Mucosa of gallbladder (tissue), 1 donor: Measurements from ENCODE around the gene RASA4B. TPM values are rescaled to one million over a fixed set of nuclear protein-coding genes. Genes with fewer than 3 reads are reported as not detected.
A peak's percentile ranks its signal among the peaks of the same experiment; 100 is the strongest.
"Not testable (repeated sequence)": the region's sequence is repeated elsewhere in the genome, so short reads cannot be mapped to it uniquely, and the experiment has no call there.

Experiments used
- DNase-seq: peaks from one replicate; pipeline ENCODE4 v3.0.0-alpha.2; 2020; ENCODE audit warnings: low spot score
- total RNA-seq: library from RNA; stranded (reverse); gene quantifications from one replicate; pipeline ENCODE4 v1.2.1, GENCODE V29; 2021
- donor health status: DM: no; HTN: no; CAD: no.

The RASA4B gene
- total RNA-seq, 1 donor from 2014 or later = 24.7 TPM

DNA sequence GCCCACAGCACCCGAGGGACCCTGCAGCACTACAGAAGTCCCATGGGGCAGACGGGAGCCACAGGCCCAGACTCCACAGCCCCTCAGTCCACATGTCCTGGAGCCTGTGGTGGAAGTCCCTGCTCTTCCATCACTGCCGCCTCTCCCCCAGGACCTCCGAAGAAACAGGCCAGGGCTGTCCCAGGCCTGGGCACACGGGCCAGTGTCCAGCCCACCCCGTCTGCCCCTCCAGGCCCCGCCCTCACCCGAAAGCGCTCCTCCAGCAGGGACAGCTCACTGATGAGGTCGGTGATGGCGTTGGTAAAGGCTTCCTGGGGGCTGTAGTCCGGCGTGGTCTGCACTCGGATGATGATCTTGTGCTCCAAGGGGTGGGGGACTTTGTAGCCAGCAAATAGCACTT is 43.5 kb downstream of the RASA4B start:
- not testable (repeated sequence) for DNase-seq

DNA sequence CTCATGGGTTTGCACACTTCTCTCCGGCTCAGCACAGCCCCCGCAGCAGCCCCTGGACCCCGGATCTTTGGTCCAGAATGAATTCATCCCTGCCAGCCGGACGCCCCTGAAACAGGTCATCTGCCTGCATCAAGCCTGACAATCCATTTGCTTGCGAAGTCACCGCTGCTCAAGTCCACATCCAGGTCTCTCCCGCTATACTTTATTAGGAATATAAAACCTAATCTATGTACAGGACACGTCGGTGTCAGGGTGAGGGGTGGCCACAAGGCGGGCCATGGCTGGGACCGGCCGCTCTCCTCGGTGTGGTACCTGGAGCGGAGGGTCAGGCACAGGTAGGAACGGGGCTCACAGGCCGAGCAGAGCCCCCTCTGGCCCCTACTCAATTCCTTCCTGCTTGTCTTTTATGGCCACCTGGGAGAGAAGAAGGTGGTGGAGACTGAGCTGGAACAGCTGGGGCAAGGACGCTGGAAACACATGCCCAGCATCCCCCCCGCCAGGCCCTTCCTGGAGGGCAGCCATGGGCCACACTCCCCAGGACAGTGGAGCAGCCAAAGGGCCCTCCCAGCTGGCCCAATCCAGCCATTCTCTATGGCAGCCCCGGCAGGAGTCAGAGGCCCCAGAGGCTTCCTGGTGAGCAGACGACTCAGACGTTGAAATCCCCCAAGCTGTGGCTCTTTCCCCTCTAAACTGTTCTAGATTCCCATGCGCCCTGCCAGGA is 44.1 kb downstream of the RASA4B start:
- DNase-seq = no peak

DNA sequence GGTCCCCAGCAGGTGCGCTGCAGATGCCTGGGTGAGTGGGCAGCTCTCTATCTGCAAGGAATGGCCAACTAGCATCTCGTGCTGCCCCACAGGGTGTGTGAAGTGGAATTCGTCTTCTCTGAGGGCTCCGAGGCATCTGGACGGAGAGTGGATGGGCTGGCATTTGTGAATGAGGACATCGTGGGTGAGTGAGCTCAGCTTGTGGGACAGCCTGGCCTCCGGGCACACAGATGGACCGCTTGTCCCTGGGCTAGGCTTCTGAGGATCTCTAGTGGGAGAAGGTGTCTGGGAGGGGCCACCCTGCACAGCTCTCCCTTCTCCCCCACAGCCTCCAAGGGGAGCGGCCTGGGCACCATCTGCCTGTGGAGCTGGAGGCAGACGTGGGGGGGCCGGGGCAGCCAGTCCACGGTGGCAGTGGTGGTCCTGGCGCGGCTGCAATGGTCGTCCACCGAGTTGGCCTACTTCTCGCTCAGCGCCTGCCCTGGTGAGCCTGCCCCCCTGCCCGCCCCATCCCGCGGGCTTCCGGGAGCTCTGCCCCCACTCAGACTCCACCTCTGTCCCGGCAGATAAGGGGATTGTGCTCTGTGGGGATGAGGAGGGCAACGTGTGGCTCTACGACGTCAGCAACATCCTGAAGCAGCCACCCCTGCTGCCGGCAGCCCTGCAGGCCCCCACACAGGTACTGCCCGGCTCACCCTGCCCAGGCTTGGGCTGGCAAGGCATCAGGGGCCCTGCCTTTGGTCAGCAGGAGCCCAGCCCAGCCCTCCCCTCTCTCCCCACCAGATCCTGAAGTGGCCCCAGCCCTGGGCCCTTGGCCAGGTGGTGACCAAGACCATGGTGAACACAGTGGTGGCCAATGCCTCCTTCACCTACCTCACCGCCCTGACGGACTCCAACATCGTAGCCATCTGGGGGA is 45.2 kb downstream of the RASA4B start:
- DNase-seq = no peak

DNA sequence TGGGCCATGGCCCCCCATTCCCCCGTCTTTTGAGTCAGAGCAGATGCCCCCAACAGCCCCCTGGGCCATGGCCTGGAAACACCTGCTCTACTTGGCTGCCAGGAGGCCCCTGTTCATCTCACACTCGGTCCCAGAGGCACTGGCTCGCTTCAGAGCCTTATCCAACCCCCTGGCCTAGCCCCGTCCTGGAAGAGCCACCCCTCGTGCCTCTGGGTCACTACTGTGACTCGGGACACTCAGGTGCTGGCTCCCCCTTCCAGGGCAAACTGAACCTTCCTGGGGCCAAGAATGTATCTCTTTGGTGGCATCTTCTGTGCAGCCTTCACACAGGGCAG is 45.8 kb downstream of the RASA4B start:
- DNase-seq = no peak

DNA sequence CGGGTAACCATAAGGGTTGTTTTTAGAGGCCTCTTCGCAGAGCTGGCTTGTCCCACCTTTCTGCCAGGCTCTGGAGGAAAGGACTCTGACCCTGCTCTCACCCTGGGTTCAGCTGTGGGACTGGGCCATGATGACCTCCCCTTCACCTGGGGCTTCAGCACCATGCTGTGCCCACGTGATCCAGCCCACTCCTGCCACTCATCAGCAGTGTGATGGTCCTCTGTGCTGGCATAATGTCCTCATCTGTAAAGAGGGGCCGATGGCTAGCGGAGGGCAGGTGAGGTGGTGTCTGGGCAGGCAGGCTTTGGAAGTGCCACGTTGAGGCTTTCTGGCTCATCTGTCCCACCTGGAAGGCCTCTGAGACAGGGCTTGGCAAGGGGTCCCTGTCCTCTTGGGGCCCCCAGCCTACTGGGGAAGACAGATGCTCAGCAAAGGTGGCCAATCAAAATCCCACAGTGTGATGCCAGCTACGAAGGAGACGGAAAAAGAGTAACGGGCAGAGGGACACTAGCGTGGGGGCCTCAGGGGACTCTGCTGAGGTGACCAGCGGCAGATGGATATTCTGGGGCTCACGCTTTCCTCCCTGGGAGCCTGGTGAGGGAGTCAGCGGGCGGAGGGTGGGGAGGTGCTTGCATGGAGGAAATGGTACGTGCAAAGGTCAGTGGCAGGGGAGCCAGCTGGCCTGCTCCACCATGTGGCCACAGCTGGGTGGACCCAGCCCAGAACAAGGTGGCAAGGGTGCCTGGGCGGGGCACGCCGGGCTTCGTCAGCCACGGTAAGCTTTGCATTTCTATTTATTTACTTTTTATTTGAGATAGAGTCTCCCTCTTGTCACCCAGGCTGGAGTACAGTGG is 47.4 kb downstream of the RASA4B start:
- DNase-seq = peak; percentile 46

DNA sequence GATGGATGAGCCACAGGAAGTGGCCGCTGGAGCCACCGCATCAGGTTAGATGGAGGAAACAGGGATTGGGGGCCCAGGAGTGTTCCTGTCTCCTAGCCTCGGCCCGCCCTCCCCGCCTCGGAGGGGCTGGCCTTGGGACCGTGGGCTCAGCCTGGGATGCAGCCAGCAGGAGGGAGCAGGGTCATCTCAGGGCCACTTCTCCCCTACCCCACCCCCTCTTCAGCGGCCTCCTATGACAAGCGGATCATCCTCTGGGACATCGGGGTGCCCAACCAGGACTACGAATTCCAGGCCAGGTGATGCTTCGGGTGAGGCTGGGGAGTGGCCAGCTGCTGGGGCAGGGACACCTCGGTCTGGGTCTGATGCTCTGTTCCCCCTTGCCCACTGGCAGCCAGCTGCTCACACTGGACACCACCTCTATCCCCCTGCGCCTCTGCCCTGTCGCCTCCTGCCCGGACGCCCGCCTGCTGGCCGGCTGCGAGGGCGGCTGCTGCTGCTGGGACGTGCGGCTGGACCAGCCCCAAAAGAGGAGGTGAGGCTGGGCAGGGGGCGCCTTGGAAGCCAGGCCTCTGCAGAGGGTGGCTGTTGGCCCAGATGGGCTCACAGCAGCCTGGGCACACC is 48.1 kb downstream of the RASA4B start:
- no peak for DNase-seq

DNA sequence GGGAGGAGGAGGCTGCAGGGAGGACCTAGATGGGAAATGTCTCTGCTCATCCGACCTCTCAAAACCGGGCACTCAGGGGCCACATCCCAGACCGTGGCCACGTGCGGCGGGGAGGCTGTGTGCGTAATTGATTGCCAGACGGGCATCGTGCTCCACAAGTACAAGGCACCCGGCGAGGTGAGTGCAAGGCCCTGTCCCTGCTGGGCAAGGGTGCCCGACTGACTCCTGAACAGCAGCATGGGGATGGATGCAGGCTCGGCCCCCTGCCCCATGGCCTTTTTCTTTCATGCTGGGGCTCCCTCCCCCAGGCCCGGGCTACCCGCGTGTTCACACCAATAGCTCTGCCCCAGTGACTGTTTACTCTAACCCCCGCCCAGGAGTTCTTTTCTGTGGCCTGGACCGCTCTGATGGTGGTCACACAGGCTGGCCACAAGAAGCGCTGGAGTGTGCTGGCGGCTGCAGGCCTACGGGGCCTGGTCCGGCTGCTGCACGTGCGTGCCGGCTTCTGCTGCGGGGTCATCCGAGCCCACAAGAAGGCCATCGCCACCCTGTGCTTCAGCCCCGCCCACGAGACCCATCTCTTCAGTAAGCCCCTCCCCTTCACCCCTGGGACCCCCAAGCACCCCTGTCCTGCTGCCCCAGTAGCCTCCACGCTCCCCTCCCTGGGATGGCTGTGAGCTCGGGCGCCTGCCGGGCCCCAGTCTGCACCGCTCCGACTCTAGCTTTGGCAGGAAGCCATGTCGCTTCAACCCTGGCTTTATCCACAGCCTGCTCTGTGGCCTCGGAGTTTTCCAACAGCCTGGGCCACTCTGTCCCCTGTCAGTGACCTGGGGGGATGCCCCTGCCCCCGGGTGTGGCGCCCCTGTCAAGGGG is 48.9 kb downstream of the RASA4B start:
- no peak for DNase-seq

DNA sequence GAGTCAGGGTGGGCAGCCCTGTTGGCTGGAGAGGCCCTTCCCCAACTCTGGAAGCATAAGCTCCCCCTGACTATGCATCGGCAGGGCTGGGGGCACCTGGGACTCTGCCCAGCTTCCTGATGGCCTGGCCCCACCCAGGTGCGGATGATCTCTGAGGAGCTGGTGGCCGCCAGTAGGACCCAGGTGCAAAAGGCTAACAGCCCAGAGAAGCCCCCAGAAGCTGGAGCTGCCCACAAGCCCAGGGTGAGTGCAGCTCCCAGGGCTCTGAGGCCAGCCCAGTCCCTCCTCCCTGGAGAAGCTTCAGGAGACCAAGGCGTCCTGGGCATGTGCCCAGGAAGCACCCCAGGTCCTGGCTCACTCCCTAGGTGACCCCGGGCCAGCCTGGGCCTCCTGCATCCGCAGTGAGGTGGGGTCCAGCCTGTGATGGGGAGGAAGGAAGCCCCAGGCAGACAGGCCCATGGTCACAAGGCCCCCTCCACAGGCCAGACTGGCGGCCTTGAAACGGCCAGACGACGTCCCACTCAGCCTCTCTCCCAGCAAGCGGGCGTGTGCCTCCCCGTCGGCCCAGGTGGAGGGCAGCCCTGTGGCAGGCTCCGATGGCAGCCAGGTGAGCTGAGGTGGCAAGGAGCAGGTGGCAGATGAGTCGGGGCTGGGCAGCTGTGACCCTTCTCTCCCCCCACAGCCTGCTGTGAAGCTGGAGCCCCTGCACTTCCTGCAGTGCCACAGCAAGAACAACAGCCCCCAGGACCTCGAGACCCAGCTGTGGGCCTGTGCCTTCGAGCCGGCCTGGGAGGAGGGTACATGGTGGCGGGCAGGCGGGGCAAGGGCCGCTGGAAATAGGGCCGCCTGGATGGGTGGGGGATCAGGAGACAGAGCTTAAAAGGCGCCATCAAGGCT is 49.7 kb downstream of the RASA4B start:
- no peak for DNase-seq

DNA sequence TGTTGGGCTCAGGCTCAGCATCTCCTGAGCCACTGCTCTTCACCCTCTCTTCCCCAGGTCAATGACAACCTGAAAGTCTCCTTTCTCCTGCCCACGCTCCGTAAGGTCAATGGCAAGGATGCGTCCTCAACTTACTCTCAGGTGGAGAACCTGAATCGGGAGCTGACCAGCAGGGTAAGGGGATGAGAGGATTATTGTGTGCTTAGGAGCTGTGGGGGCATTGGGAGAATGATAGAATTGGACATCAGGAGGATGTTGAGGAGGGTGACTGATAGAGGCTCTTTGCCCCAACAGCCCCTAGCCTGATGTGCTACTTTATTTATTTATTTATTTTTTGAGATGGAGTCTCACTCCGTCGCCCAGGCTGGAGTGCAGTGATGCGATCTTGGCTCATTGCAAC is 51.5 kb downstream of the RASA4B start:
- DNase-seq = no peak

DNA sequence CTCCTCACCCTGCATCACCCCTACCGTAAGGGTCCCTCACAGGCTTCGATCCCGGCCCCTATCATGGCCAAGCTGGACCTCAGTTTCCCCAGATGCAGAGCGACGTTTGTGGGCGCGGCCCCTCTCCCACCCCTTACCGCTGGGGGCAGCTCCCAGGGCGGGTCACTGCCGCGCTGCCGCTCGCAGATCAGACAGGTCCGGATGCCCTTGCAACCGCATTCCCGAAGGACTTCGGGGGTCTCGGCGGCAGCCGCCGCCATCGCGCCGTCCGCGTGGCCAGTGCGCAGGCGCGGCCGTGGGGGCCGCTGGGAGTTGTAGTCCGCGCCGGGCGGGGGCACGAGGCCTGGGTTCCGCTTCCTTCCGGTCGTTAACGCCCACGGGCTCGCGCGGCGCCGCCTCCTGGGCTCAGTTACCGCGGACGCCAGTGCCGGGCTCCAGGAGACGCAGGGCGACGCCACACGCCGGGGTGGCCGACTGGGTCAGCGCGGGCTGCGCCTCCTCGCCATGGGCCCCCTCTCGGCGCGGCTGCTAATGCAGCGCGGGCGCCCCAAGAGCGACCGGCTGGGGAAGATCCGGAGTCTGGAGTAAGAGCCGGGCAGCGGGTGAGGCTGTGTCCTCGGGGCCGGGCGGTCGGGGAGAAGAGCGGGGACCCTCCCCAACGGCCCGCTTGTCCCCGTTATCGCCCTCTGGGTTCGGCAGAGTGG is 52.8 kb downstream of the RASA4B start, which contains the start of the genes ALKBH4 and LRWD1:
ALKBH4 (minus strand) TSS at position 287 of the 704 bp plus-strand sequence; CDS start at position 260, 27 bp downstream.
LRWD1 (plus strand) TSS at position 408 of the 704 bp plus-strand sequence; CDS start at position 505, 97 bp downstream.
- peak; percentile 95 for DNase-seq

DNA sequence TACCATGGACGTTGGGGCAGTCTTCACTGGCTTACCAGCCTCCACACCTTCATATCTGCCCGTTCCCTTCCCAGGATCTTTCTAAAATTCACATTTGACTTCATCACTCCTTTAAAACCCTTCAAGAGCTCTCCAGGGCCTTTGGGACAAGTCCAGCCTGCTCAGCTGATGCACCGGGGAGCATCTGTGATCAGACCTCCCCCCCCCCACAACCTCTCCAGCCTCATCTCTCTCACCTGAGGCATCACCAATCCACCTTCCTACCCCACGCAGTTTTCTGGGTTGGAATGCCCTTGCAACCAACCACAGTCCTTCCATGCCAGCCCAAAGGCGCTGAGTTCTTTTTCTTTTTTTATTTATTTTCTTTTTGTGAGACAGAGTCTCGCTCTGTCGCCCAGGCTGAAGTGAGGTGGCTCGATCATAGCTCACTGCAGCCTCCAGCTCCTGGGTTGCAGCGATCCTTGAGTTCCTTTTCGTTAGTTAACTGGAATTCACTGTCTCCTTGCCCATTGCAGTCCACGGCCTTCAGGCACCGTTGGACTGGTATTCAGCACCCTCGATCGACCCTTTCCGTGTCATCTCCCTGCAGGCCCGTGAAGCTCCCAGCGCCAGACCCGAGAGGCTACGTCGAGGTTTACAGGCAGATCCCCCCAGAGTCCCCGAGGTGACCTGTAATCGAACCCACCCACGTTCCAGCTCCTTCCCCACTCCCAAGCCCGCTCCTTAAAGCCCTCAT is 53.6 kb downstream of the RASA4B start:
- DNase-seq = no peak

DNA sequence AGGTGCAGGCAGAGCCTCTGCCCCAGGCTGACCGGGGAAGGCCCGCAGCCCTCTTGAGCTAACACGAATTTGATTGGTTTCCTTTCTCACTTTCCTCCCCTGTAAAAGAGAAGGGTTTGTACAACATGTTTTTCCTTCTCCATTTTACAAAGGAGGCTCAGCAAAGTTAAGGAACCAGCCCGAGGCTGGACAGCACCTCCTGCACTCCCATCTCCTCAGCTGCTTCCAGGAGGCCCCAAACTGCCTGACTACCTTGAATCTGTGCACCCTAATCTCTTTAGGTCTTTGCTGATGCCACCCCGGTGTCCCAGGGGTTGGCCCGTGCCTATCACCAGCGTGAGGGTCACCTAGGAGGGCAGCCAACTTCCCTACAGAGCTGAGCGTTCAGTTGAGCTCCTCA is 57.1 kb downstream of the RASA4B start:
- no peak for DNase-seq

DNA sequence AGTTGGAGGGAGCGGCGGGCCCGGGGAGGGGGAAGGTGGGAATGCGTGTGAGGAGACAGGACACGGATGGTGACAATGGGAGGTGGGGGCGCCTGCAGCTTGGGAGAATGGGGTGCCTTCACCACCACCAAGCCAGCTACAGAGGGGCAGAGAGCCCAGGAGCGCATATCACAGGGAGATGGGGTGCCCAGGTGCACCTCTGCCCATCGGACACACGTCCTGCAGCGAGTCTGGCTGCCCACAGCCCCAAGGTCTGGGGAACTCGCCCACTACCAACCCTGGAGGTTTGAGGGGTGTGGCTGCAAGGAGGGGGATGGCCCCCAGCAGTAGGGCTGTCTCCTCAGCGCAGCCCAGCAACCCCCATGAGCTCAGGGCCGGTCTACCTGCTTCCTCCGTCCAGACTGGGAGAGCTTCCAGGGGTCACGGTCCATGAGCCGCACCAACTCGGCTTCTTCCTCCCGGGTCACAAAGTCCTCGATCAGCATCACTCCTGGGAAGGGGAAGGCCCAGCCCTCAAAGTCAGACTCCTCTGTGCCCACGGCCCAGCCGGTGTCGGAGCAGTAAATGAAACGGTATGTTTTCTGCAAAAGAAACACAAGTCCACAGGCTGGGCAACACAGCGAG is 58.2 kb downstream of the RASA4B start:
- no peak for DNase-seq

DNA sequence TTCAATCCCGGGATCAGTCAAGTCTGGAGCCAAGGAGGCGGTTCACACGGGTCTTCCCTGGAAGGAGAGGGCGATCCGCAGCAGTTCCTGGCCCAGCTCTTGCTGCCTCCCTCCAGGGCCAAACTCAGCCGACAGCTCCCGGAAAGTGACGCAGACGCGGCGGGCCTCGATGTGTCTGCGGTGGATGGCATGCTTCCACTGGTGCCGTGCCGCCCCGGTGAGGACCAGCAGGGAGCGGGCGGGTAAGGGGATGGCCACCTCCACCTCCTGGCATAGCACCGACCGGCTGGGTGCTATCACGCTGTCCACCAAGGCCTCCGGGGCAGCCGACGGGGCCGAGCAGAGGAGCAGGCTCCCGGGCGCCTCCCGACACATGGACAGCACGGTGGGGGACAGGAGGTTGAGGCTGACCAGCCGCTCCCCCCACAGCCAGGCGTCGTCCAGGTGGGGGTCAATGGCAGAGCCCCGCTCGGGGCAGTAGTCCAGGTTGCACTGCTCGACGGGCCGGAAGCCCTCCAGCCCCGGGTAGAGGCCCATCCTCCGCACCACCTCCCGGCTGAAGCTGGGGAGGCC is 60.1 kb downstream of the RASA4B start:
- no peak for DNase-seq

DNA sequence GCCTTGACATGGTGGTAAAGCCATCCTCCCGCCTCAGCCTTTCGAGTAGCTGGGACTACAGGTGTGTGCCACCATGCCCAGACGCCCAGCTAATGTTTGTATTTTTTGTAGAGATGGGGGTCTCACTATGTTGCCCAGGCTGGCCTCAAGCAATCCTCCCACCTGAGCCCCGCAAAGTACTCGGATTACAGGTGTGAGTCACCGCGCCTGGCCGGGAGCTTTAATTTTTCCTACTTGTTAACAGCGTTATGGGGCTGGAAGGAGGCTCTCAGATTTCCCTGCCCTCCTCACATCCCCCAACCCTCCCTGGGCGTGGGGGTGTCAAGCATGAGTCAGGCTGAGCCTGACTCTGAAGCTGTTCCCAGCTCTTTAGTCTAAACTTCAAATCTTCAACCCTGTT is 61.2 kb downstream of the RASA4B start:
- no peak for DNase-seq

DNA sequence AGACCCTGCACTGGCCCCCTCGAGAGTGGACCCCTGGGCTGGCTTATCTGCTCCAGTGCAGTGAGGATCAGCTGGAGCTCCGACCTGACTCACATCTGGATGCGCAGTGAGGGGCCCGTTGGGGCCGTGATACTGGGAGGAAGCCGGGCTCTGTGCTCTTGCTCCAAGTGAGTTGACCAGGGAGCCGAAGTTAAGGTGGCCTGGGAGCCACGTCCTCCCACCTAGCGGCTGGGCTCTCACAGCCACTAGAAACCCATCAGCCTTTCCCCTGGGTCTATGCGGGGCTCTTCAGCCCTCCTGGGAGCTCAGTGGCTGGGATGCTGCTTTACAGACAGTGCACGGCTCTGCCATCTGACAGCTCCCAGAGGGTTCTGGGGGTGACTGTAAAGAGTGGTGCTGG is 62.0 kb downstream of the RASA4B start:
- no peak for DNase-seq

DNA sequence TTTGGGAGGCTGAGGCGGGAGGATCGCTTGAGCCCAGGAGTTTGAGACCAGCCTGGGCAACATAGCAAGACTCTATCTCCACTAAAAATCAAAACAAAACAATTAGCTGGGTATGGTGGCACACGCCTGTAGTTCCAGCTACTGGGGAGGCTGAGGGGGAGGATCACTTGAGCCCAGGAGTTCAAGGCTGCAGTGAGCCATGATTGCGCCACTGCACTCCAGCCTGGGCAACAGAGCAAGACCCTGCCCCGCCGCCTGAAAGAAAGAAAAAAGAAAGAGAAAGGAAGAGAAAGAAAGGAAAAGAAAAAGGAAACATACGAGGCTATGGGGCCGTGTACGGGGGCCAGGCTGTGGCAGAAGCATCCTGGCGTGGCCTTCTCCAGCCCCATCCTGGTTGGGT is 62.6 kb downstream of the RASA4B start:
- not testable (repeated sequence) for DNase-seq
